HepG2 (cell line): ENCODE results near the gene SLCO2B1. TPM values are rescaled to one million over a fixed set of nuclear protein-coding genes. Genes with fewer than 3 reads are reported as not detected.

Experiments
- ATAC-seq: fragments of 200-7000 bp; cut with Tn5 transposase; 3 replicates; pipeline ENCODE4 v1.9.1; 2020; ENCODE audit warnings: mild to moderate bottlenecking, moderate library complexity
- BruUV-seq: library from RNA; stranded (reverse); fragments of 400-500 nt; replicated peaks from 2 replicates; lab custom pipeline; 2021; lab: Mats Ljungman, UMichigan
- CTCF ChIA-PET: fragments of 300-600 bp; formaldehyde crosslinking; extraction: SDS; loops from one replicate; lab custom pipeline; 2021; ENCODE audit warnings: low total read pairs, inconsistent platforms, low intra/inter-chr PET ratio; lab: Yijun Ruan, JAX
- POLR2A ChIA-PET: fragments of 350-600 bp; sonication (Branson Sonifier 250); formaldehyde crosslinking; loops from one replicate; lab custom pipeline; 2020; ENCODE audit warnings: antibody characterized with exemption, inconsistent platforms; lab: Yijun Ruan, JAX
- DNase-seq: peaks from one replicate; pipeline ENCODE4 v3.0.0-alpha.2; 2015; ENCODE audit warnings: low spot score
- FAIRE-seq: peaks from 3 replicates; lab custom pipeline; 2011; peaks lifted over from hg19 to GRCh38; lab: Jason Lieb, UNC
- H2AFZ ChIP-seq: one replicate; pipeline ENCODE4 v1.6.1; 2011; ENCODE audit warnings: low read length, inconsistent platforms
- H3K27ac ChIP-seq: fragments of 300-600 bp; 3 replicates; pipeline ENCODE4 v1.8.0; 2011; ENCODE audit warnings: mixed run types, mild to moderate bottlenecking, mixed read lengths, low read length, inconsistent platforms; ENCODE audit not compliant: insufficient read depth; ENCODE audit errors: extremely low read length
- H3K27me3 ChIP-seq, 2 experiments: fragments of 200-600 bp in 1 of 2; 2 replicates in 1 of 2; 3 replicates in 1 of 2; pipeline versions ENCODE4 v1.6.0 to v1.8.0; 2011; ENCODE audit warnings: low read length in 2 of 2, mild to moderate bottlenecking in 2 of 2, moderate library complexity in 2 of 2, inconsistent platforms in 1 of 2; ENCODE audit not compliant: insufficient read depth in 2 of 2, control insufficient read depth in 1 of 2
- H3K36me3 ChIP-seq, 2 experiments: fragments of 200-600 bp in 1 of 2; replicated peaks in 1 of 2; 2 replicates in 1 of 2; 3 replicates in 1 of 2; pipeline versions ENCODE4 v1.5.1 to v1.8.0; 2011; ENCODE audit warnings: low read length in 2 of 2, inconsistent platforms in 1 of 2; ENCODE audit not compliant: insufficient read depth in 2 of 2, control insufficient read depth in 1 of 2
- H3K4me1 ChIP-seq: 2 replicates; pipeline ENCODE4 v1.5.1; 2012; ENCODE audit warnings: low read length, inconsistent platforms; ENCODE audit not compliant: insufficient read depth
- H3K4me2 ChIP-seq: 2 replicates; pipeline ENCODE4 v1.6.0; 2011; ENCODE audit warnings: low read depth, low read length, inconsistent platforms
- H3K4me3 ChIP-seq, 3 experiments: fragments of 200-600 bp in 1 of 3; sonication (generic), shearing (Covaris generic) in 1 of 3; replicated peaks in 1 of 3; 2 replicates each; pipeline ENCODE4 v1.5.1; 2011 to 2016; ENCODE audit warnings: low read length in 3 of 3, inconsistent platforms in 2 of 3, low read depth in 2 of 3, mild to moderate bottlenecking in 2 of 3, control low read depth in 1 of 3, mixed read lengths in 1 of 3; ENCODE audit not compliant: insufficient read depth in 1 of 3
- H3K79me2 ChIP-seq: one replicate; pipeline ENCODE4 v1.6.1; 2011; ENCODE audit warnings: low read length, inconsistent platforms; ENCODE audit not compliant: insufficient read depth
- H3K9ac ChIP-seq: 2 replicates; pipeline ENCODE4 v1.6.0; 2011; ENCODE audit warnings: mild to moderate bottlenecking, low read depth, low read length, inconsistent platforms; ENCODE audit not compliant: insufficient read depth
- H3K9me3 ChIP-seq: 2 replicates; pipeline ENCODE4 v1.5.1; 2012; ENCODE audit warnings: mild to moderate bottlenecking, low read length
- H4K20me1 ChIP-seq: 2 replicates; pipeline ENCODE4 v1.6.0; 2011; ENCODE audit warnings: inconsistent platforms, mild to moderate bottlenecking, low read length, moderate library complexity; ENCODE audit not compliant: insufficient read depth
- CAMTA2 ChIP-seq: sonication (generic); formaldehyde crosslinking; IDR thresholded peaks from 2 replicates; pipeline ENCODE4 v1.4.0; 2020; ENCODE audit warnings: mild to moderate bottlenecking, missing genetic modification reagents, borderline replicate concordance
- EED ChIP-seq: sonication (generic); formaldehyde crosslinking; IDR thresholded peaks from 2 replicates; pipeline ENCODE4 v1.5.0; 2020; ENCODE audit warnings: mild to moderate bottlenecking, missing genetic modification reagents
- HCFC1 ChIP-seq: fragments of 150-350 bp; IDR thresholded peaks from 2 replicates; pipeline ENCODE4 v1.6.1; 2014; ENCODE audit warnings: low read depth, low read length
- IRF2 ChIP-seq: IDR thresholded peaks from 2 replicates; pipeline ENCODE4 v1.6.1; 2018; ENCODE audit warnings: missing genetic modification reagents, missing compliant biosample characterization
- IRX3 ChIP-seq: sonication (generic); formaldehyde crosslinking; IDR thresholded peaks from 2 replicates; pipeline ENCODE4 v1.8.1; 2023; ENCODE audit warnings: mild to moderate bottlenecking, low read depth, missing genetic modification reagents, borderline replicate concordance
- MTA1 ChIP-seq: sonication (generic); formaldehyde crosslinking; IDR thresholded peaks from 2 replicates; pipeline ENCODE4 v1.4.0; 2020; ENCODE audit warnings: missing genetic modification reagents, mild to moderate bottlenecking, borderline replicate concordance
- MYC ChIP-seq: sonication (generic); formaldehyde crosslinking; IDR thresholded peaks from 2 replicates; pipeline ENCODE4 v1.9.0; 2021; ENCODE audit warnings: missing genetic modification reagents, borderline replicate concordance
- NONO ChIP-seq, 2 experiments: fragments of 450-650 bp in 1 of 2; sonication (generic) in 1 of 2; formaldehyde crosslinking in 1 of 2; IDR thresholded peaks in 1 of 2; conservative IDR thresholded peaks in 1 of 2; 2 replicates each; pipeline versions ENCODE4 v1.6.1 to v1.8.0; 2017 to 2022; ENCODE audit warnings: mild to moderate bottlenecking in 1 of 2, missing genetic modification reagents in 1 of 2, moderate library complexity in 1 of 2
- POLR2AphosphoS2 ChIP-seq: IDR thresholded peaks from 2 replicates; pipeline ENCODE4 v1.6.1; 2011; ENCODE audit warnings: low read depth, low read length, improper control_type of control experiment
- POLR2AphosphoS5 ChIP-seq: IDR thresholded peaks from 2 replicates; pipeline ENCODE4 v1.6.1; 2012; ENCODE audit warnings: low read depth, low read length
- RBFOX2 ChIP-seq: fragments of 200-400 bp; formaldehyde crosslinking; IDR thresholded peaks from 2 replicates; pipeline ENCODE4 v1.6.1; 2017; ENCODE audit warnings: low read depth, mild to moderate bottlenecking, low read length
- SMAD3 ChIP-seq: sonication (generic); formaldehyde crosslinking; IDR thresholded peaks from 2 replicates; pipeline ENCODE4 v1.4.0; 2020; ENCODE audit warnings: missing genetic modification reagents
- SMC3 ChIP-seq: IDR thresholded peaks from 2 replicates; pipeline ENCODE4 v1.6.1; 2011; ENCODE audit warnings: low read length, improper control_type of control experiment
- TARDBP ChIP-seq: sonication (generic); formaldehyde crosslinking; IDR thresholded peaks from 2 replicates; pipeline ENCODE4 v1.8.0; 2022; ENCODE audit warnings: mild to moderate bottlenecking, missing genetic modification reagents
- TCF12 ChIP-seq, 2 experiments: fragments of 450-650 bp in 1 of 2; sonication (generic) in 1 of 2; formaldehyde crosslinking in 1 of 2; IDR thresholded peaks; 2 replicates each; pipeline versions ENCODE4 v1.6.1 to v1.8.0; 2017 to 2022; ENCODE audit warnings: antibody characterized with exemption in 1 of 2, mild to moderate bottlenecking in 1 of 2, missing genetic modification reagents in 1 of 2, moderate library complexity in 1 of 2
- XBP1 ChIP-seq: sonication (generic); formaldehyde crosslinking; IDR thresholded peaks from 2 replicates; pipeline ENCODE4 v1.5.0; 2020; ENCODE audit warnings: missing genetic modification reagents
- YEATS2 ChIP-seq: sonication (generic); formaldehyde crosslinking; IDR thresholded peaks from 2 replicates; pipeline ENCODE4 v1.4.0; 2020; ENCODE audit warnings: missing genetic modification reagents, borderline replicate concordance
- YY1 ChIP-seq: IDR thresholded peaks from 2 replicates; pipeline ENCODE4 v1.6.1; 2011; ENCODE audit warnings: low read length, low read depth, moderate library complexity, mild to moderate bottlenecking; ENCODE audit not compliant: insufficient read depth, insufficient replicate concordance
- ZFP36 ChIP-seq: fragments of 150-350 bp; IDR thresholded peaks from 2 replicates; pipeline ENCODE4 v1.6.1; 2018; ENCODE audit warnings: borderline replicate concordance, low read length, low read depth; ENCODE audit not compliant: partially characterized antibody
- ZMYM2 ChIP-seq: sonication (generic); formaldehyde crosslinking; IDR thresholded peaks from 2 replicates; pipeline ENCODE4 v1.8.0; 2022; ENCODE audit warnings: mild to moderate bottlenecking, missing genetic modification reagents
- ZNF205 ChIP-seq: IDR thresholded peaks from 2 replicates; pipeline ENCODE4 v1.6.1; 2018; ENCODE audit warnings: missing biosample characterization, missing genetic modification reagents
- ZNF660 ChIP-seq: sonication (generic); formaldehyde crosslinking; IDR thresholded peaks from 2 replicates; pipeline ENCODE4 v1.5.1; 2020; ENCODE audit warnings: mild to moderate bottlenecking, low read depth, missing genetic modification reagents, borderline replicate concordance
- ZNF772 ChIP-seq: sonication (generic); formaldehyde crosslinking; IDR thresholded peaks from 2 replicates; pipeline ENCODE4 v1.5.0; 2020; ENCODE audit warnings: mild to moderate bottlenecking, missing genetic modification reagents
- WGBS: methylation state at CpG from one replicate; pipeline ENCODE4 v1.1.6; 2017; ENCODE audit warnings: low lambda C conversion rate; 5-methylcytosine and 5-hydroxymethylcytosine counted together
- in situ Hi-C: cut with HindIII; loops from 2 replicates; pipeline ENCODE4 v1.10.0; 2017; ENCODE audit warnings: low pct_unique_long_range_greater_than_20kb; ENCODE audit not compliant: extremely low pct_ligation_motif_present
- intact Hi-C: fragments of 100-400 bp; cut with micrococcal nuclease; formaldehyde crosslinking; loops from one replicate; pipeline ENCODE4 v1.10.0; 2022; ENCODE audit not compliant: unreplicated experiment
- polyA plus RNA-seq, 8 experiments: library from polyadenylated mRNA; depleted of rRNA in 3 of 8; stranded (reverse) in 7 of 8; unstranded in 1 of 8; fragments of >200 nt; fragmentation: Illumina TruSeq in 4 of 8; extraction: Trizol in 4 of 8; gene quantifications; 2 replicates each; pipeline versions ENCODE4 v1.2.1 to v1.2.3, GENCODE V29; 2011 to 2016; ENCODE audit warnings: low read depth in 4 of 8, missing spikeins in 1 of 8, mixed read lengths in 1 of 8; ENCODE audit not compliant: insufficient read depth in 1 of 8
- total RNA-seq, 5 experiments: library from RNA; depleted of rRNA; stranded (reverse); fragments of >200 nt; fragmentation: Illumina TruSeq; extraction: Trizol; gene quantifications; 2 replicates each; pipeline ENCODE4 v1.2.3, GENCODE V29; 2016; ENCODE audit warnings: low read depth in 1 of 5
- TF ChIP-seq, protein P1 (sequence below): sonication (generic); formaldehyde crosslinking; IDR thresholded peaks from 2 replicates; pipeline ENCODE4 v1.4.0; 2020; ENCODE audit warnings: missing genetic modification reagents

SLCO2B1 gene
- total and polyA plus RNA-seq, 2 of the 13 experiments (the other 11 are each of a cell fraction or from before 2014, with no cell fraction given): 15.3 to 19.8 TPM

DNA sequence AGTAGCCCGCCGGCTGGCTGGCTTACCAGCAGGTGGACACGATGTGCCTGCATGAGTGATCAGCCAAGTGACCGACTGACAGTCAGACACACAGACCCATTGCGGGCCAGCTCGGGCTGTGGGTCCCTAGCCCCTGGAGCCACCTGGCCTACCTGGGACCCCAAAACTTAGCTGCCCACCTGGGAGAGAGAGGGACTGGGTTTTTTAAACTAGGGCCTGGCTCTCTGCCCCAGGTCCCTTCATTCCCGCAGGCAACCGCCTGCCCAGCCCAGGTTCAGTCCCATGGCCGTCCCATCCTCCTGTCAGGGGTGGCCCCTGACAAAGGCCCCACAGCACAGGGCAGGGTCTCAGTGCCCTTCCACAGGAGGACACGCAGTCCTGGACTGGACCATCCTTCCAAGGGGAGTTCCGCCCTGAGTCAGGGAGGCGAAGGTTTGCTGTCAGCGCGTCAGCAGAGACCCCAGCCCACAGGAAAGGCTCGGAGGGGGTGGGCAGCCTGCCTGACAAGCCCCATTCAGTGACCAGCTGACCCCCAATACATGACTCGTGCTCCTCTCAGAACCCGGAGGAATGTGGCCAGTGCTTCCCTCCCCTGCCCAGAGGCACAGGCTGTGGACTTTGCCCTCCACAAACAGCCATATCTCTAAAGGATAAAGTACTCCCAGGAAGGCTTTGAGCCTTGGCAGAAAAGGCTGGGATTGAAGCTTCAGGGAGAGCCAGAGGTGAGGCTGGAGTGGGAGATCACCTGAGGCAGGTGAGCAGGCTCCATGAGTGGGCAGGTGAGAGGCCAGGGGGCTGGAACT is 8.4 kb downstream of the SLCO2B1 start:
- peak overlapping the region; percentile 89 for H3K27ac ChIP-seq
- CTCF ChIA-PET: interaction anchor here (1.3 kb wide), 1 partner anchor 45 kb away, joined by 6 read pairs; no protein-coding TSS in a partner anchor
- DNase-seq (peak; percentile 85), ATAC-seq (peak; percentile 68), FAIRE-seq (peak; percentile 40)
- H3K36me3 ChIP-seq: no peaks in the 10 kb centered on the region
- BruUV-seq: TSS peak; percentile 98
- H3K4me1 ChIP-seq: peaks cover 100% of the 10 kb centered on the region
- intact Hi-C loops: loop anchor here (5.0 kb wide), 1 partner anchor 43 kb away; no protein-coding TSS in a partner anchor
- H3K4me3 ChIP-seq: peak overlapping the region in 2 of 3 experiments; percentile 9 to 61; a peak in 4 of 6 replicates
- no peaks in the 10 kb centered on the region for H3K9me3 ChIP-seq
- peaks cover 13% of the 10 kb centered on the region for H3K79me2 ChIP-seq
- no peak overlapping the region for H2AFZ ChIP-seq
- no peaks in the 10 kb centered on the region for H3K27me3 ChIP-seq
- H3K9ac ChIP-seq: peak overlapping the region; percentile 67
- WGBS: 65% methylated on average over 7 of the region's 17 CpGs
- POLR2A ChIA-PET: interaction anchor here (0.6 to 2.8 kb wide), 14 partner anchors 8 to 82 kb away, joined by 3 to 100 read pairs (median 6); partner anchors contain the start of gene SLCO2B1
- H4K20me1 ChIP-seq: no peaks in the 10 kb centered on the region
- in situ Hi-C loops: no loop called here
- peak overlapping the region; percentile 80 for H3K4me2 ChIP-seq
- TF ChIP-seq ZFP36: no peak
- TF ChIP-seq, protein P1, sequence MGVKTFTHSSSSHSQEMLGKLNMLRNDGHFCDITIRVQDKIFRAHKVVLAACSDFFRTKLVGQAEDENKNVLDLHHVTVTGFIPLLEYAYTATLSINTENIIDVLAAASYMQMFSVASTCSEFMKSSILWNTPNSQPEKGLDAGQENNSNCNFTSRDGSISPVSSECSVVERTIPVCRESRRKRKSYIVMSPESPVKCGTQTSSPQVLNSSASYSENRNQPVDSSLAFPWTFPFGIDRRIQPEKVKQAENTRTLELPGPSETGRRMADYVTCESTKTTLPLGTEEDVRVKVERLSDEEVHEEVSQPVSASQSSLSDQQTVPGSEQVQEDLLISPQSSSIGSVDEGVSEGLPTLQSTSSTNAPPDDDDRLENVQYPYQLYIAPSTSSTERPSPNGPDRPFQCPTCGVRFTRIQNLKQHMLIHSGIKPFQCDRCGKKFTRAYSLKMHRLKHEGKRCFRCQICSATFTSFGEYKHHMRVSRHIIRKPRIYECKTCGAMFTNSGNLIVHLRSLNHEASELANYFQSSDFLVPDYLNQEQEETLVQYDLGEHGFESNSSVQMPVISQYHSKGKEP (CRISPR knock-in tag): no peak
- peak; percentile 95 for TF ChIP-seq MTA1 (CRISPR knock-in tag)
- no peak for TF ChIP-seq SMC3
- TF ChIP-seq ZMYM2: no peak
- peak; percentile 78 for TF ChIP-seq ZNF772 (CRISPR knock-in tag)
- TF ChIP-seq RBFOX2: peak; percentile 48
- no peak for TF ChIP-seq IRX3 (CRISPR knock-in tag)
- no peak for TF ChIP-seq SMAD3 (CRISPR knock-in tag)
- peak; percentile 43; the same call in 1 of the 2 replicates for TF ChIP-seq MYC (CRISPR knock-in tag)
- TF ChIP-seq ZNF660: no peak
- TF ChIP-seq YY1: peak; percentile 40
- no peak for TF ChIP-seq XBP1 (CRISPR knock-in tag)
- TF ChIP-seq YEATS2 (CRISPR knock-in tag): no peak
- TF ChIP-seq NONO (IDR thresholded peaks at IDR 0.05): no peak
- TF ChIP-seq NONO (CRISPR knock-in tag; conservative IDR thresholded peaks at IDR 0.05): peak; percentile 67
- no peak for TF ChIP-seq HCFC1
- TF ChIP-seq TCF12 (IDR thresholded peaks at IDR 0.05): no peak
- no peak for TF ChIP-seq TCF12 (CRISPR knock-in tag; IDR thresholded peaks at IDR 0.05)
- no peak for TF ChIP-seq POLR2AphosphoS2
- TF ChIP-seq CAMTA2 (CRISPR knock-in tag): no peak
- 0 out of 2 replicates have a peak, but pooled peaks have one; percentile 32 for TF ChIP-seq TARDBP (CRISPR knock-in tag)
- TF ChIP-seq ZNF205 (CRISPR knock-in tag): no peak
- peak; percentile 50; the same call in 1 of the 2 replicates for TF ChIP-seq IRF2 (CRISPR knock-in tag)
- no peak for TF ChIP-seq EED (CRISPR knock-in tag)
- peak; percentile 62 for TF ChIP-seq POLR2AphosphoS5
